Measurements from ENCODE around the gene EIPR1. TPM values are rescaled to one million over a fixed set of nuclear protein-coding genes. Genes with fewer than 3 reads are reported as not detected.

Gene EIPR1
- total and polyA plus RNA-seq, 2 of the 4 experiments (the other 2 are of a cell fraction), result 46.5 to 67.4 TPM

DNA sequence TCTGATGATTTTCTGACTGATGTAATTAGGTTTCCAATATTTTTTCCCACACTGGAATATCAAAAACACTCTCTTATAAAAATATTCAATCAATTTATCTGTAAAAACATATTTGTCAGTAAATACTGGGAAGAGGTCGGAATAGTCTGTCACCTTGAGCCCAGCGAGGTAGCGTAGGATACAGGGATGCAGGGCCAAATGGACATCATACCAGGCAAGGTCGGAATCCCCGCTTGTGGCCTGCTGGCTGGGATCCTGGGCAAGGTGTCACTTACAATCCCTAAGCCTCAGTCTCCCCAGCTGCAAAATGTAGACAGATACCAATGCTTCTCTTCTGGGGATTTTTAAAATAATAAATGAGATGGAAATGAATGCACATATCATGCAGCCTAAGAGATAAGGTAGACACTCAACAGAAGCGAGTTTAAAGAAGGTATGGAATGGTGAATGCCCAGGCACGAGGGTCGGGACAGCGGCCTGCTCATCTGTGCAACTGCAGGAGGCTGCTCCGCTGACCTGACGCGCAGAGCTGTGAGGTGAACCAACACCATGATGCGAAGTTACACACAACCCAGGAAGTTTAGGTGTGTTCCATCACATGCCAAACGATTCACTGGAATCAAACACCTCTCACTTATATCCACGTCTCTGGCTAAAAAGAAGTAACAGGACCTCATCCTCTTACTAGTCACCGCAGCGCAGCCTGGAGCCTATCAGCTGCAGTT, 98.2 kb downstream of the EIPR1 start:
- no peak overlapping the region for H2BK120ac ChIP-seq (ENCODE audit: low read depth, low read length)
- H2BK15ac ChIP-seq (ENCODE audit: low read depth, low read length), result no peak overlapping the region
- no peak overlapping the region for H2AFZ ChIP-seq (replicated peaks; ENCODE audit: low read length, poor library complexity)
- ChIA-PET POLR2A (ENCODE audit: unreplicated experiment) (no interaction called here), CTCF (no interaction called here)
- in situ Hi-C loops (cut with MboI; ENCODE audit: low sequenced_read_pairs), result no loop called here
- no peak overlapping the region for H2AK9ac ChIP-seq (replicated peaks; ENCODE audit: low read depth, low read length, poor library complexity)
- TF ChIP-seq MAFK (IDR thresholded peaks at IDR 0.05; ENCODE audit: low read depth, low read length) (no peak), SMC3 (IDR thresholded peaks at IDR 0.05; ENCODE audit: low read depth, low read length) (no peak), RCOR1 (IDR thresholded peaks at IDR 0.05; ENCODE audit: insufficient replicate concordance, low read length) (no peak), CHD1 (IDR thresholded peaks at IDR 0.05; ENCODE audit: low read depth, low read length) (no peak), BHLHE40 (IDR thresholded peaks at IDR 0.05; ENCODE audit: low read depth, low read length) (no peak), MAZ (IDR thresholded peaks at IDR 0.05; ENCODE audit: borderline replicate concordance, low read depth, low read length) (no peak), FOS (IDR thresholded peaks at IDR 0.05; ENCODE audit: low read depth, low read length) (no peak), NFE2L2 (IDR thresholded peaks at IDR 0.05; ENCODE audit: low read depth, low read length) (no peak), RFX5 (IDR thresholded peaks at IDR 0.05; ENCODE audit: low read depth, low read length) (no peak), RAD21 (IDR thresholded peaks at IDR 0.05; ENCODE audit: low read length) (no peak), POLR2A (IDR thresholded peaks at IDR 0.05; ENCODE audit: low read depth, low read length) (no peak), MXI1 (IDR thresholded peaks at IDR 0.05; ENCODE audit: borderline replicate concordance, low read depth, low read length) (no peak), CEBPB (IDR thresholded peaks at IDR 0.05; ENCODE audit: low read depth, low read length) (no peak)
- TF ChIP-seq, protein P1, sequence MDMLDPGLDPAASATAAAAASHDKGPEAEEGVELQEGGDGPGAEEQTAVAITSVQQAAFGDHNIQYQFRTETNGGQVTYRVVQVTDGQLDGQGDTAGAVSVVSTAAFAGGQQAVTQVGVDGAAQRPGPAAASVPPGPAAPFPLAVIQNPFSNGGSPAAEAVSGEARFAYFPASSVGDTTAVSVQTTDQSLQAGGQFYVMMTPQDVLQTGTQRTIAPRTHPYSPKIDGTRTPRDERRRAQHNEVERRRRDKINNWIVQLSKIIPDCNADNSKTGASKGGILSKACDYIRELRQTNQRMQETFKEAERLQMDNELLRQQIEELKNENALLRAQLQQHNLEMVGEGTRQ (IDR thresholded peaks at IDR 0.05; ENCODE audit: low read depth, low read length), result no peak
- TF ChIP-seq, protein P2, sequence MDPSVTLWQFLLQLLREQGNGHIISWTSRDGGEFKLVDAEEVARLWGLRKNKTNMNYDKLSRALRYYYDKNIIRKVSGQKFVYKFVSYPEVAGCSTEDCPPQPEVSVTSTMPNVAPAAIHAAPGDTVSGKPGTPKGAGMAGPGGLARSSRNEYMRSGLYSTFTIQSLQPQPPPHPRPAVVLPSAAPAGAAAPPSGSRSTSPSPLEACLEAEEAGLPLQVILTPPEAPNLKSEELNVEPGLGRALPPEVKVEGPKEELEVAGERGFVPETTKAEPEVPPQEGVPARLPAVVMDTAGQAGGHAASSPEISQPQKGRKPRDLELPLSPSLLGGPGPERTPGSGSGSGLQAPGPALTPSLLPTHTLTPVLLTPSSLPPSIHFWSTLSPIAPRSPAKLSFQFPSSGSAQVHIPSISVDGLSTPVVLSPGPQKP (IDR thresholded peaks at IDR 0.05; ENCODE audit: borderline replicate concordance, low read depth, low read length), result no peak
- TF ChIP-seq, protein P3, sequence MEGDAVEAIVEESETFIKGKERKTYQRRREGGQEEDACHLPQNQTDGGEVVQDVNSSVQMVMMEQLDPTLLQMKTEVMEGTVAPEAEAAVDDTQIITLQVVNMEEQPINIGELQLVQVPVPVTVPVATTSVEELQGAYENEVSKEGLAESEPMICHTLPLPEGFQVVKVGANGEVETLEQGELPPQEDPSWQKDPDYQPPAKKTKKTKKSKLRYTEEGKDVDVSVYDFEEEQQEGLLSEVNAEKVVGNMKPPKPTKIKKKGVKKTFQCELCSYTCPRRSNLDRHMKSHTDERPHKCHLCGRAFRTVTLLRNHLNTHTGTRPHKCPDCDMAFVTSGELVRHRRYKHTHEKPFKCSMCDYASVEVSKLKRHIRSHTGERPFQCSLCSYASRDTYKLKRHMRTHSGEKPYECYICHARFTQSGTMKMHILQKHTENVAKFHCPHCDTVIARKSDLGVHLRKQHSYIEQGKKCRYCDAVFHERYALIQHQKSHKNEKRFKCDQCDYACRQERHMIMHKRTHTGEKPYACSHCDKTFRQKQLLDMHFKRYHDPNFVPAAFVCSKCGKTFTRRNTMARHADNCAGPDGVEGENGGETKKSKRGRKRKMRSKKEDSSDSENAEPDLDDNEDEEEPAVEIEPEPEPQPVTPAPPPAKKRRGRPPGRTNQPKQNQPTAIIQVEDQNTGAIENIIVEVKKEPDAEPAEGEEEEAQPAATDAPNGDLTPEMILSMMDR (conservative IDR thresholded peaks at IDR 0.05; ENCODE audit: low read depth, low read length), result no peak
- dilution Hi-C loops (cut with HindIII; ENCODE audit: low sequenced_read_pairs, unreplicated experiment), result no loop called here
- no peak overlapping the region for H4K8ac ChIP-seq (ENCODE audit: low read depth in 2 of 2, low read length in 2 of 2)
- no peak overlapping the region for H3K14ac ChIP-seq (replicated peaks; ENCODE audit: low read depth, low read length)
- no peak overlapping the region for H4K5ac ChIP-seq (ENCODE audit: low read depth, low read length)
- H3K9ac ChIP-seq (ENCODE audit: low read depth, low read length), result no peak overlapping the region
- no peaks in the 10 kb centered on the region for H3K36me3 ChIP-seq (ENCODE audit: control insufficient read depth, insufficient read depth, low read length)
- no peak for DNase-seq
- H3K18ac ChIP-seq (ENCODE audit: low read depth, low read length), result no peak overlapping the region
- no peak overlapping the region for H3K23ac ChIP-seq (ENCODE audit: low read depth, low read length)
- ATAC-seq (ENCODE audit: low read depth), result no peak
- H3K9me1 ChIP-seq (ENCODE audit: insufficient read depth, low read length), result peaks cover 5% of the 10 kb centered on the region
- no peak overlapping the region for H2BK20ac ChIP-seq (ENCODE audit: low read depth, low read length)
- no peak overlapping the region for H3K4me3 ChIP-seq (ENCODE audit: insufficient read depth, low read depth, low read length)
- no peak overlapping the region for H2AK5ac ChIP-seq (ENCODE audit: low read depth, low read length)
- intact Hi-C loops (cut with micrococcal nuclease), result no loop called here
- no peaks in the 10 kb centered on the region for H3K9me3 ChIP-seq (ENCODE audit: control insufficient read depth, insufficient read depth, low read length)
- H3K4me2 ChIP-seq (ENCODE audit: low read depth, low read length), result no peak overlapping the region
- H4K20me1 ChIP-seq (ENCODE audit: insufficient read depth, low read length), result no peaks in the 10 kb centered on the region; the same call in 1 of the 2 replicates
- no peaks in the 10 kb centered on the region for H3K27me3 ChIP-seq (ENCODE audit: control insufficient read depth, insufficient read depth, low read length)
- no peak overlapping the region for H3K4ac ChIP-seq (ENCODE audit: low read depth, low read length)
- BruUV-seq (replicated peaks), result no TSS peak
- no peaks in the 10 kb centered on the region for H3K4me1 ChIP-seq (ENCODE audit: control insufficient read depth, insufficient read depth, low read length)
- H2BK5ac ChIP-seq (ENCODE audit: low read depth, low read length, poor library complexity, severe bottlenecking), result no peak overlapping the region
- H3K79me1 ChIP-seq (ENCODE audit: low read depth in 1 of 2, low read length in 2 of 2), result peaks cover 0 to 4% of the 10 kb centered on the region in 2 experiments; a peak in 3 of 4 replicates
- H4K91ac ChIP-seq (ENCODE audit: insufficient read depth, low read depth, low read length), result no peak overlapping the region
- no peak overlapping the region for H3K56ac ChIP-seq (ENCODE audit: extremely low read depth, insufficient read depth, low read length)
- 97% methylated on average over 6 of the region's 17 CpGs; no CpG with 5 or more reads in 1 of the 2 experiments for WGBS, 2 experiments (ENCODE audit: extremely low coverage in 2 of 2, insufficient read length in 1 of 2)
- no peak overlapping the region for H3K27ac ChIP-seq (ENCODE audit: insufficient read depth, low read length)

Measured in IMR-90 (cell line).